Transverse colon (tissue), 4 donors: ENCODE results near the gene MBNL1. TPM values are rescaled to one million over a fixed set of nuclear protein-coding genes. Genes with fewer than 3 reads are reported as not detected.
A peak's percentile ranks its signal among the peaks of the same experiment; 100 is the strongest.

ENCODE experiments used
- DNase-seq: peaks from one replicate; pipeline ENCODE4 v3.0.0-alpha.2; 2019
- H3K27ac ChIP-seq, 4 donors: fragments of 200-600 bp; sonication (generic); 2 replicates each; pipeline ENCODE4 v1.5.1; 2016 to 2018; ENCODE audit warnings: inconsistent platforms in 4 of 4
- H3K27me3 ChIP-seq: fragments of 200-600 bp; sonication (generic); 2 replicates; pipeline ENCODE4 v1.5.1; 2017; ENCODE audit warnings: inconsistent platforms
- H3K36me3 ChIP-seq, 4 donors: fragments of 200-600 bp; sonication (generic); 2 replicates each; pipeline ENCODE4 v1.5.1; 2017 to 2019; ENCODE audit warnings: inconsistent platforms in 4 of 4
- H3K4me1 ChIP-seq, 4 donors: fragments of 200-600 bp; sonication (generic); 2 replicates each; pipeline ENCODE4 v1.5.1; 2017 to 2020; ENCODE audit warnings: inconsistent platforms in 4 of 4
- H3K4me3 ChIP-seq, 4 donors: fragments of 200-600 bp; sonication (generic); 1 replicate in 1 of 4; 2 replicates in 3 of 4; pipeline versions ENCODE4 v1.5.1 to v1.6.1; 2017 to 2019; ENCODE audit warnings: inconsistent platforms in 4 of 4
- H3K9me3 ChIP-seq, 2 donors: fragments of 200-600 bp; sonication (generic); 2 replicates each; pipeline ENCODE4 v1.5.1; 2017 to 2019; ENCODE audit warnings: inconsistent platforms in 2 of 2
- EP300 ChIP-seq: sonication (generic); formaldehyde crosslinking; IDR thresholded peaks from one replicate; pipeline ENCODE4 v1.6.1; 2017; ENCODE audit warnings: antibody characterized with exemption, low read depth
- POLR2A ChIP-seq: fragments of 450-650 bp; IDR thresholded peaks from one replicate; pipeline ENCODE4 v1.6.1; 2016; ENCODE audit warnings: antibody characterized with exemption, mild to moderate bottlenecking, moderate library complexity
- POLR2AphosphoS5 ChIP-seq, 3 donors: sonication (generic); formaldehyde crosslinking; IDR thresholded peaks; one replicate each; pipeline ENCODE4 v1.6.1; 2016; ENCODE audit warnings: antibody characterized with exemption in 3 of 3
- WGBS, 2 donors: methylation state at CpG; one replicate each; pipeline ENCODE4 v1.1.5; 2018; ENCODE audit warnings: low coverage in 1 of 2; 5-methylcytosine and 5-hydroxymethylcytosine counted together
- in situ Hi-C, 4 donors: fragments of 200-750 bp; cut with MboI; loops; one replicate each; pipeline versions ENCODE4 v1.15.0 to v1.15.1; 2017; ENCODE audit warnings: low sequenced_read_pairs in 3 of 4, low pct_ligation_motif_present in 1 of 4, low pct_unique_long_range_greater_than_20kb in 1 of 4
- intact Hi-C: fragments of 100-400 bp; cut with DNase I; formaldehyde crosslinking; loops from one replicate; pipeline ENCODE4 v1.15.1; 2023; ENCODE audit warnings: low total_unique reads
- total RNA-seq, 4 donors: library from RNA; depleted of rRNA; stranded (reverse); fragments of >200 nt; gene quantifications; one replicate each; pipeline ENCODE4 v1.1.0, GENCODE V29; 2016
- TF ChIP-seq, protein P1 (sequence below), 5 experiments: fragments of 200-600 bp in 3 of 5; fragments of 450-650 bp in 2 of 5; sonication (generic) in 3 of 5; IDR thresholded peaks; 1 replicate in 2 of 5; 2 replicates in 3 of 5; pipeline ENCODE4 v1.5.1; 2016 to 2017; ENCODE audit warnings: antibody characterized with exemption in 5 of 5, inconsistent platforms in 3 of 5, mild to moderate bottlenecking in 2 of 5, moderate library complexity in 1 of 5

MBNL1 gene
- total RNA-seq, 4 donors from 2014 or later: 232 to 658 (median 509) TPM

DNA sequence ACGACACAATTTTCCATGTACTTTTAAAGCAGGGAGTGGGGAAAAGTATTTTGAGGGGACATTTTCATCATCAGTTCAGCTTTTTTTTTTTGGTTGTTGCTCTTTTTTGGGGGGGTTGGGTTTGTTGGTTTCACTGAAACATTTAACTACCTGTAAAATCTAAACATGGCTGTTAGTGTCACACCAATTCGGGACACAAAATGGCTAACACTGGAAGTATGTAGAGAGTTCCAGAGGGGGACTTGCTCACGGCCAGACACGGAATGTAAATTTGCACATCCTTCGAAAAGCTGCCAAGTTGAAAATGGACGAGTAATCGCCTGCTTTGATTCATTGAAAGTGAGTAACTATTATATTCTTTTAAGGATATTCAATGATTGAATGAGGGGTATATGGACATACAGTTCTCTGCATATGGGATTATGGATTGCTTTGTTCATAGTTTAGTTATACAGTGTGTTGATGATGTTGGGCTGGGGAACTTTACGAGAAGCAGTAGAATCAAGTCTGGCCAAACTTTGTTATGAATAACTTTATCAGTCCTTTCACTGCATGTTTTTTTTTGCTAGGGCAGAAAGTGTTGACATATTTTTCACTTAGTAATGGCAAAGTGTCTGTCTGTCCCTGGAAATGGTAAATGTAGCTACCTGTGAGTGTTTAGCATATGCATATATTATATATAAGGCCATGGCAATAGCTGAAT is 31.5 kb downstream of the MBNL1 start:
- WGBS, 2 donors: 64 to 76% methylated on average over 8 of the region's 8 CpGs
- Histone ChIP-seq H3K36me3 (no peaks in the 10 kb centered on the region), H3K4me3 (peak overlapping the region in 3 of 4 donors; percentile 14 to 44 (median 26)), H3K4me1 (peaks cover 28 to 99% (median 75%) of the 10 kb centered on the region in 4 donors), H3K9me3 (no peaks in the 10 kb centered on the region), H3K27ac (peak overlapping the region; percentile 88 to 91 (median 90)), H3K27me3 (no peaks in the 10 kb centered on the region)
- in situ Hi-C loops: no loop called here
- intact Hi-C loops: no loop called here
- DNase-seq: no peak
- no peak for TF ChIP-seq POLR2A
- no peak for TF ChIP-seq POLR2AphosphoS5 (IDR thresholded peaks at IDR 0.05)
- TF ChIP-seq EP300: no peak
- TF ChIP-seq, protein P1, sequence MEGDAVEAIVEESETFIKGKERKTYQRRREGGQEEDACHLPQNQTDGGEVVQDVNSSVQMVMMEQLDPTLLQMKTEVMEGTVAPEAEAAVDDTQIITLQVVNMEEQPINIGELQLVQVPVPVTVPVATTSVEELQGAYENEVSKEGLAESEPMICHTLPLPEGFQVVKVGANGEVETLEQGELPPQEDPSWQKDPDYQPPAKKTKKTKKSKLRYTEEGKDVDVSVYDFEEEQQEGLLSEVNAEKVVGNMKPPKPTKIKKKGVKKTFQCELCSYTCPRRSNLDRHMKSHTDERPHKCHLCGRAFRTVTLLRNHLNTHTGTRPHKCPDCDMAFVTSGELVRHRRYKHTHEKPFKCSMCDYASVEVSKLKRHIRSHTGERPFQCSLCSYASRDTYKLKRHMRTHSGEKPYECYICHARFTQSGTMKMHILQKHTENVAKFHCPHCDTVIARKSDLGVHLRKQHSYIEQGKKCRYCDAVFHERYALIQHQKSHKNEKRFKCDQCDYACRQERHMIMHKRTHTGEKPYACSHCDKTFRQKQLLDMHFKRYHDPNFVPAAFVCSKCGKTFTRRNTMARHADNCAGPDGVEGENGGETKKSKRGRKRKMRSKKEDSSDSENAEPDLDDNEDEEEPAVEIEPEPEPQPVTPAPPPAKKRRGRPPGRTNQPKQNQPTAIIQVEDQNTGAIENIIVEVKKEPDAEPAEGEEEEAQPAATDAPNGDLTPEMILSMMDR (IDR thresholded peaks at IDR 0.05): no peak

DNA sequence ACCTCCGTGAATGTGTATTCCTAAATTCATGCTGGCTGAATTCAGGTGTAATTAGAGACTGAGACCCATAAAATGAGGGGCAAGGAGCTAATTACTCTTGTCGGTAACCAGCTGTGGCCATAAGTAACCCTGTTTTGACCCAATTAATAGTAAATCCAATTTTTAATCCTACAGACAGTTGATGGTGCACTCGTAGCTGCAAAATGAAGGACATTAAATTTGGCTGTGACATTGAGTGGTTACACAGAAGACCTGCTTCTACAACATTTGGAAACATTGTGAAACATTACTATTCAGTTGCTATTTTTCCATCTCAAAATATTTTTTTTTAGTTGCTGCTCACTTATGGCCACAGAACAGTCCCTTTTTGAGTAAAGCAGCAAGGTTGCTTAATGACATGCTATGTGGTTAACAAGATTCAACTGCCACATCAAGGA is 33.0 kb downstream of the MBNL1 start:
- no peaks in the 10 kb centered on the region for H3K27me3 ChIP-seq
- peaks cover 31 to 99% (median 75%) of the 10 kb centered on the region in 4 donors for H3K4me1 ChIP-seq
- intact Hi-C loops (no loop called here), in situ Hi-C loops (no loop called here)
- H3K4me3 ChIP-seq: peak overlapping the region in 3 of 4 donors; percentile 9 to 44 (median 14)
- no peaks in the 10 kb centered on the region for H3K36me3 ChIP-seq
- no peaks in the 10 kb centered on the region for H3K9me3 ChIP-seq
- 47 to 67% methylated on average over 2 to 3 of the region's 3 CpGs for WGBS, 2 donors
- DNase-seq: no peak
- peak overlapping the region; percentile 88 to 91 (median 90) for H3K27ac ChIP-seq
- TF ChIP-seq, protein P1 (IDR thresholded peaks at IDR 0.05): no peak
- TF ChIP-seq POLR2AphosphoS5 (IDR thresholded peaks at IDR 0.05) (no peak), POLR2A (no peak), EP300 (no peak)

DNA sequence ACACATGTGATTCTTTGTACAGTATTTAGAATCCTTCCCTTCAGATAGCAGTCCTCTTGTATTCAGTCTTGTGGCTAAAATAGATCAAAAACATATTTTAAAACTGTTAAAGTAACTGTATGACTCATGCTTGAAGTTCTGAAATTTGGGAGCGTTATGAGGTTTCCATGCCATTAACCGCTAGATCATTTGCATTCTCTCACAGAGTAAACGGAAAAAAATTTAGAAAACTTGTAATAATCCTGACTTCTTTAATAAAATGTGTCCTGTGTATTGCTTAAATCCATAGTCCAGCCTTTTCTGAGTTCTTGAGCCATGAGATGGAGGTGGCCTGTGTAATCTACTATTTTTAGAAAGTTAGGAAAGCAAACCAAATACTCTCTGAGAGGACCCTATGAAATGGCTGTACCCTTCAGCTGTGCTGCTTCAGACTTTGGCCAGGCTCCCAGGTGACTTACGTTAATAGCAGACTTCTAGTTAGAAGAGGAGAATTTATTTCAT is 33.8 kb downstream of the MBNL1 start:
- Histone ChIP-seq H3K36me3 (no peaks in the 10 kb centered on the region), H3K9me3 (no peaks in the 10 kb centered on the region), H3K4me1 (peaks cover 34 to 99% (median 77%) of the 10 kb centered on the region in 4 donors), H3K27me3 (no peaks in the 10 kb centered on the region), H3K4me3 (peak overlapping the region in 2 of 4 donors; percentile 2 to 44), H3K27ac (peak overlapping the region; percentile 88 to 91 (median 90))
- peak in 2 of 3 donors; percentile 18 to 23 for TF ChIP-seq POLR2AphosphoS5 (IDR thresholded peaks at IDR 0.05)
- TF ChIP-seq, protein P1 (IDR thresholded peaks at IDR 0.05): no peak
- intact Hi-C loops: no loop called here
- 43 to 51% methylated on average over 4 of the region's 4 CpGs for WGBS, 2 donors
- in situ Hi-C loops: no loop called here
- DNase-seq: peak; percentile 55

DNA sequence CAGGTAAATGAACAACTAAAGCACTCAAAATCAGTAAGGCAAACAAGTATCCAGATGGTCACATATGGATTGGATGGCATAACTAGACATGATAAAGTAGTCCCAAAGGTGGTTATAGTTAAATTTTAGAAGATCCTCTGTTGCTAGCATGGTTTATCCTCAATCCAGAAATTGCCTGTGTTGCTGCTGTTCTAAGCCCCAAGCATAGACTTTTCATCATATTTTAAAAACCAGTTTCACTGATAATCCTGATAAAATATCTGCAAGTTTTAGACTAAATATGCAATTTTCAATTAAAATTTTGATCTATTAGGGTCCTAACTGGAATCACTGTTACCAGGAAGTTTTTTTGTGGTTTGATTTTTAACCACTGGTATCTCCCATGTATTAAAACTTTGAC is 35.4 kb downstream of the MBNL1 start:
- peaks cover 36 to 100% (median 79%) of the 10 kb centered on the region in 4 donors for H3K4me1 ChIP-seq
- in situ Hi-C loops: no loop called here

More for the DNA sequence above, 35.4 kb downstream of the MBNL1 start:
- no peak for TF ChIP-seq POLR2A
- TF ChIP-seq, protein P1 (IDR thresholded peaks at IDR 0.05): no peak
- peak in 1 of 3 donors; percentile 18 for TF ChIP-seq POLR2AphosphoS5 (IDR thresholded peaks at IDR 0.05)
- TF ChIP-seq EP300: no peak
- no peaks in the 10 kb centered on the region for H3K9me3 ChIP-seq
- H3K27ac ChIP-seq: peak overlapping the region; percentile 88 to 91 (median 90)
- DNase-seq: no peak
- H3K27me3 ChIP-seq: no peaks in the 10 kb centered on the region
- H3K36me3 ChIP-seq: no peaks in the 10 kb centered on the region
- H3K4me3 ChIP-seq: no peak overlapping the region
- intact Hi-C loops: no loop called here
